OCI-LY1 (cell line): Measurements from ENCODE around the gene TET3.
A peak's percentile ranks its signal among the peaks of the same experiment; 100 is the strongest.

ENCODE experiments used
- H2AFZ ChIP-seq: fragments of 200-600 bp; sonication (generic), shearing (Covaris generic); 2 replicates; pipeline ENCODE4 v1.6.0; 2014; ENCODE audit warnings: antibody characterized with exemption, mild to moderate bottlenecking, low read length
- H3F3A ChIP-seq: fragments of 200-600 bp; sonication (generic), shearing (Covaris generic); 2 replicates; pipeline ENCODE4 v1.6.0; 2014; ENCODE audit warnings: mild to moderate bottlenecking, antibody characterized with exemption, low read length, moderate library complexity; ENCODE audit not compliant: insufficient read depth
- H3K27ac ChIP-seq: fragments of 200-600 bp; sonication (generic); 2 replicates; pipeline ENCODE4 v1.5.1; 2014; ENCODE audit warnings: low read length, mixed run types, mild to moderate bottlenecking, low read depth; ENCODE audit not compliant: poor library complexity, severe bottlenecking
- H3K27me3 ChIP-seq: fragments of 200-600 bp; sonication (generic); 2 replicates; pipeline ENCODE4 v1.6.0; 2014; ENCODE audit warnings: antibody characterized with exemption, mild to moderate bottlenecking, low read length, moderate library complexity; ENCODE audit not compliant: insufficient read depth
- H3K36me3 ChIP-seq: fragments of 200-600 bp; sonication (generic); 2 replicates; pipeline ENCODE4 v1.6.1; 2014; ENCODE audit warnings: mild to moderate bottlenecking, antibody characterized with exemption, low read length, moderate library complexity, mixed read lengths; ENCODE audit not compliant: insufficient read depth
- H3K4me1 ChIP-seq: fragments of 200-600 bp; sonication (generic); 2 replicates; pipeline ENCODE4 v1.5.1; 2014; ENCODE audit warnings: mild to moderate bottlenecking, low read length, moderate library complexity; ENCODE audit not compliant: insufficient read depth, severe bottlenecking
- H3K4me2 ChIP-seq: fragments of 200-600 bp; sonication (generic), shearing (Covaris generic); 2 replicates; pipeline ENCODE4 v1.6.1; 2014; ENCODE audit warnings: low read length
- H3K4me3 ChIP-seq: fragments of 200-600 bp; sonication (generic); 2 replicates; pipeline ENCODE4 v1.5.1; 2014; ENCODE audit warnings: low read length, low read depth, mild to moderate bottlenecking, mixed read lengths; ENCODE audit not compliant: poor library complexity, severe bottlenecking
- H3K79me2 ChIP-seq: fragments of 200-600 bp; shearing (Covaris generic); 2 replicates; pipeline ENCODE4 v1.6.1; 2016; ENCODE audit warnings: mixed run types, low read length, mixed read lengths; ENCODE audit not compliant: insufficient read depth
- H3K9ac ChIP-seq: fragments of 200-600 bp; sonication (generic), shearing (Covaris generic); 2 replicates; pipeline ENCODE4 v1.6.1; 2014; ENCODE audit warnings: mild to moderate bottlenecking, low read length, mixed read lengths
- H3K9me2 ChIP-seq: fragments of 200-600 bp; sonication (generic), shearing (Covaris generic); 2 replicates; pipeline ENCODE4 v1.6.1; 2014; ENCODE audit warnings: low read depth, mild to moderate bottlenecking, low read length, mixed read lengths
- H3K9me3 ChIP-seq: fragments of 200-600 bp; shearing (Covaris generic); 2 replicates; pipeline ENCODE4 v1.6.1; 2014; ENCODE audit warnings: low read length, mixed read lengths
- H4K20me1 ChIP-seq: fragments of 200-600 bp; sonication (generic), shearing (Covaris generic); 2 replicates; pipeline ENCODE4 v1.6.0; 2016; ENCODE audit warnings: mild to moderate bottlenecking, low read length; ENCODE audit not compliant: insufficient read depth
- CTCF ChIP-seq: fragments of 200-600 bp; sonication (generic), shearing (Covaris generic); IDR thresholded peaks from 2 replicates; pipeline ENCODE4 v1.5.1; 2017; ENCODE audit warnings: mild to moderate bottlenecking, antibody characterized with exemption, low read length, moderate library complexity, mixed read lengths
- EZH2 ChIP-seq: fragments of 200-600 bp; sonication (generic), shearing (Covaris generic); IDR thresholded peaks from 2 replicates; pipeline ENCODE4 v1.8.0; 2017; ENCODE audit warnings: borderline replicate concordance, mixed run types, mild to moderate bottlenecking, antibody characterized with exemption, low read length, moderate library complexity, mixed read lengths

TET3 gene

GRCh38 chr2:73980566-73980965 lies 4.1 kb upstream of the TET3 start:
- Histone ChIP-seq H2AFZ (no peak overlapping the region), H3K9ac (no peak overlapping the region), H3F3A (peaks cover 6% of the 10 kb centered on the region), H3K4me1 (peaks cover 25% of the 10 kb centered on the region), H3K4me3 (peak overlapping the region; percentile 55), H4K20me1 (no peaks in the 10 kb centered on the region), H3K4me2 (peak overlapping the region; percentile 84), H3K36me3 (no peaks in the 10 kb centered on the region), H3K9me3 (no peaks in the 10 kb centered on the region), H3K27ac (no peak overlapping the region), H3K9me2 (no peaks in the 10 kb centered on the region), H3K27me3 (no peaks in the 10 kb centered on the region; the same call in 1 of the 2 replicates), H3K79me2 (no peaks in the 10 kb centered on the region)
- TF ChIP-seq EZH2 (no peak), CTCF (no peak)

GRCh38 chr2:73981081-73982001 lies 3.4 kb upstream of the TET3 start:
- Histone ChIP-seq H3K9ac (peak overlapping the region; percentile 49), H3K79me2 (no peaks in the 10 kb centered on the region)

GRCh38 chr2:73982140-73982617 lies 2.5 kb upstream of the TET3 start:
- H3K9ac ChIP-seq, result no peak overlapping the region
- no peak overlapping the region for H3K4me3 ChIP-seq
- TF ChIP-seq EZH2 (no peak), CTCF (no peak)
- H4K20me1 ChIP-seq, result no peaks in the 10 kb centered on the region
- no peaks in the 10 kb centered on the region for H3K9me3 ChIP-seq
- no peak overlapping the region for H2AFZ ChIP-seq
- H3K79me2 ChIP-seq, result no peaks in the 10 kb centered on the region
- peaks cover 11% of the 10 kb centered on the region; the same call in 1 of the 2 replicates for H3K36me3 ChIP-seq
- H3K9me2 ChIP-seq, result no peaks in the 10 kb centered on the region
- no peak overlapping the region for H3K27ac ChIP-seq
- H3K4me1 ChIP-seq, result peaks cover 41% of the 10 kb centered on the region
- peaks cover 6% of the 10 kb centered on the region for H3F3A ChIP-seq
- H3K4me2 ChIP-seq, result no peak overlapping the region
- no peaks in the 10 kb centered on the region; the same call in 1 of the 2 replicates for H3K27me3 ChIP-seq

More at GRCh38 chr2:73981081-73982001, 3.4 kb upstream of the TET3 start:
- Histone ChIP-seq H3K9me3 (no peaks in the 10 kb centered on the region), H3K4me3 (peak overlapping the region; percentile 55), H3K4me1 (peaks cover 33% of the 10 kb centered on the region), H3F3A (peaks cover 6% of the 10 kb centered on the region), H3K9me2 (no peaks in the 10 kb centered on the region), H4K20me1 (no peaks in the 10 kb centered on the region), H2AFZ (no peak overlapping the region), H3K4me2 (peak overlapping the region; percentile 84), H3K36me3 (peaks cover 3% of the 10 kb centered on the region; the same call in 1 of the 2 replicates), H3K27ac (no peak overlapping the region), H3K27me3 (no peaks in the 10 kb centered on the region; the same call in 1 of the 2 replicates)
- TF ChIP-seq EZH2, result no peak
- no peak for TF ChIP-seq CTCF
